Raji (cell line): Measurements from ENCODE around the gene COX6B1.

Source experiments
- POLR2A ChIP-seq: IDR thresholded peaks from 2 replicates; pipeline ENCODE4 v1.6.1; 2011; ENCODE audit warnings: low read depth, low read length, control low read depth; ENCODE audit not compliant: insufficient read depth

COX6B1 gene, protein sequence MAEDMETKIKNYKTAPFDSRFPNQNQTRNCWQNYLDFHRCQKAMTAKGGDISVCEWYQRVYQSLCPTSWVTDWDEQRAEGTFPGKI

DNA sequence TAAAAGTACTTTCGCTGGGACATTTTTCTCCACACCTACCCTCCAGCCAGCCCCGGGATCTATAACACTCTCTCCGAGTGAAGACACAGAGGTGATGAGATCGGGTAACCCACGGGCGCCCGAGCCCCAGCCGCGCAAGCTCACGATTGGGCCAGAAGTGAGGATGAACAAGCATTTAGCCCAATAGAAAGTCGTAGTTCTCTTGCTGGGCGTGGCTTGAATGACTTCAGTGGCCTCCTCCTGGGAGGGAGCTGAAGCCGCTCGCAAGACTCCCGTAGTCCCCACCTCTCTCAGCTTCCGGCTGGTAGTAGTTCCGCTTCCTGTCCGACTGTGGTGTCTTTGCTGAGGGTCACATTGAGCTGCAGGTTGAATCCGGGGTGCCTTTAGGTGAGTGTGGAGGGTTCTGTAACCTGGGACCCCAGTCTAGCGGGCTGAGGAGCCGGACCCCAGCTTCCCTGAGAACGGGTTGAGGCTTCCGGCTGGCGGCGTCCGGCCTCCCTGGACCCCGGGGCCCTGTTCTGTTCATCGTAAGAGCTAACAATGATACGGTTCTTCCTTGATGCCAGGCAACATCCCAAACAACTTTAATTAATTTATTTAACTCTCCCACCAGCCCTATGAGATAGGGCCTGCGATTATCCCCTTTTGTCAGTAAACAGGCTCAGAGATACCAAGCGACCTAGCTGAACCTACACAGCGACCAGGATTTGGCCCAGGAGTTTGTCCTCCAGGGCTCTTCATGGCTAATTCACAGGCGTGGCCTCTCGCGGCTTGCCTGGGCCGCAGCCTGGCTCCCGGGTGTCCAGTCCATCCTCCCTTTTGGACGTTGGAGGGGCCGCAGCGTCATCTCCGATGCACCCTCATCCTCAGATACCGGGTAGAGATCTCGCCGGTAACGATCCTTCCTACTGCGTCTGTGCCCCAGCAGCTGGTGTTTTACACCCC lies at the start of gene COX6B1:
Gene COX6B1 (plus strand): TSS at position 307 of the 945 bp plus-strand sequence. CDS start 2,921 bp downstream, outside the sequence.
- peak; percentile 94 for TF ChIP-seq POLR2A

DNA sequence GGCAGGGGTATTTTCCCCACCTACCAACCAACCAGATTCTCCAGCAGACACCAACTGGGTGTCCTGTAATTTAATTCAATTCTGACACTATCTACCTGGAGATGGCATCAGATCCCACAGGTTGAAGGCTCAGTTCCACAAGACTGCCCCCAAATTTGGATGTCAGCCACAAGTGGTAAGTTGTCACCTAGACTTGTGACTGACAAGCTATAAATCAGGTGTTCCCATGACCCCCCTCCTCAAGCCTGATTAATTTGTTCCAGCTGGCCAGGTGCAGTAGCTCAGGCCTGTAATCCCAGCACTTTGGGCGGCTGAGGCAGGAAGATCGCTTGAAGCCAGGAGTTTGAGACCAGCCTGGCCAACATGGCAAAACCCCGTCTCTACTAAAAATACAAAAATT lies 46.2 kb upstream of the COX6B1 start:
- no peak for TF ChIP-seq POLR2A

DNA sequence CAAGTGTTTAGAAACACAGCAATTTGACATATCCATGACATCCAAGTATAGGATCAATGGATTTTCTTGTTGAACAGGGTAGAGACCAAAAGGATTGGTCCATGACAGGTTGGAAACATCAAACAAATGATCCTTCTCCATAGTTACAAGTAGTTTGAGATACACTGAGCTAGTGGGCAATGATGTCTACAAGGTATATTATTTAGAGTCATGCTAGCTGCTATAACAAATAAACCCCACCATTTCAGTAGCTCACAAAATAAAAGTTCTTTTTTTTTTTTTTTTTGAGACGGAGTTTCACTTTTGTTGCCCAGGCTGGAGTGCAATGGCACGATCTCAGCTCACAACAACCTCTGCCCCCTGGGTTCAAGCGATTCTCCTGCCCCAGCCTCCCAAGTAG lies 40.5 kb upstream of the COX6B1 start:
- no peak for TF ChIP-seq POLR2A

DNA sequence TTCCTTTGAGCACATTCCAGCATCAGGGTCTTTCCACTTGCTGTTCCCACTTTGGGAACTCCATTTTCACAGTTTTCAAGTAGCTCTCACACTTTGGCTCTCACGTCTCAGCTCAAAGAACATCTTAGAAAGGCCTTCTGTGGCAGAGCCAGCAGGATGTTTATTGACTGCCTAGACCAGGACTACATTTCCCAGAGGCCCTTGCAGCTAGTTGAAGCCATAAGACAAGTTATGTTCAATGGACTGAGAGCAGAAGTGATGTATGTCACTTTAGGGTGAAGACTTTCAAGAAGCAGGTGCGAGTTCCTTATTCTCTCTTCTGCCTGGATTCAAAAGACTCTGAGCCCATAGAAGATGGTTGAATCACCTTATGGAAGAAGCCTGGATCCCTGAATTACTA lies 39.9 kb upstream of the COX6B1 start:
- TF ChIP-seq POLR2A = no peak

DNA sequence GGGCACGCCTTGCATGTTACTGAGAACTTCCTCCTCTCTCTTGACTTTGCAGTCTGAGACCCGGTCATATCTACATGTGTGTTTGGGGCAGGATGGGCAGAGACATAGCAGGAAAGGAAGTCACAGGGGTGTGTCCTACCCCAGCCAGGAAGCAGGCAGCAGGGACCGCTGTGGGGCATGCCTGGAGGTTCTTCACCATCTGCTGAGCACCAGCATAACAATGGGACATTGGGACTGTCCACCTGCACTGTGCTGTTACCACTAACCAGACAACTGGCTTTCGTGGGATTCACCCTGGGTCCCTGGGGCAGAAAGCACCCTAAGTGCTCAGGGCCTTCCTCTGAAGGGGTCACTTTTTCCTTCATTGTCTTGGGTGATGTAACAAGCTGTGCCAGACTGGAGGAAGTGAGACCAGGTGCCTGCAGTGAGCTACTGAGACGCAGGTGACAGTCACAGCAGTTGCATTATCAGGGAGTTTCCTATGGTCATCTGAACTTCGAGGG lies 38.2 kb upstream of the COX6B1 start:
- peak; percentile 62 for TF ChIP-seq POLR2A

DNA sequence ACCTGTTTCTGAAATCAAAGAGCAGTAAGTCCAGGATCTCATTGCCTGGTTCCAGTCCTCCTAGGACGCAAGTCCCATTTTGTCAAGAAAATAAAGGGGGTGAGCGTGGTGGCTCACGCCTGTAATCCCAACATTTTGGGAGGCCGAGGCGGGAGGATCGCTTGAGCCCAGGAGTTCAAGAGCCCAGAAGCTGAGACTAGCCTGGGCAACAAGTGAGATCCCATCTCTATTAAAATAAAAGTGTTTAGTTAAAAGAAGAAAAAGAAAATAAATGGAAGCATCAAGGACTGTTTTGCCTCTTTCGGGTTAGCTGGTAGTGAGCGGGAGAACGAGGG lies 35.9 kb upstream of the COX6B1 start:
- no peak for TF ChIP-seq POLR2A

DNA sequence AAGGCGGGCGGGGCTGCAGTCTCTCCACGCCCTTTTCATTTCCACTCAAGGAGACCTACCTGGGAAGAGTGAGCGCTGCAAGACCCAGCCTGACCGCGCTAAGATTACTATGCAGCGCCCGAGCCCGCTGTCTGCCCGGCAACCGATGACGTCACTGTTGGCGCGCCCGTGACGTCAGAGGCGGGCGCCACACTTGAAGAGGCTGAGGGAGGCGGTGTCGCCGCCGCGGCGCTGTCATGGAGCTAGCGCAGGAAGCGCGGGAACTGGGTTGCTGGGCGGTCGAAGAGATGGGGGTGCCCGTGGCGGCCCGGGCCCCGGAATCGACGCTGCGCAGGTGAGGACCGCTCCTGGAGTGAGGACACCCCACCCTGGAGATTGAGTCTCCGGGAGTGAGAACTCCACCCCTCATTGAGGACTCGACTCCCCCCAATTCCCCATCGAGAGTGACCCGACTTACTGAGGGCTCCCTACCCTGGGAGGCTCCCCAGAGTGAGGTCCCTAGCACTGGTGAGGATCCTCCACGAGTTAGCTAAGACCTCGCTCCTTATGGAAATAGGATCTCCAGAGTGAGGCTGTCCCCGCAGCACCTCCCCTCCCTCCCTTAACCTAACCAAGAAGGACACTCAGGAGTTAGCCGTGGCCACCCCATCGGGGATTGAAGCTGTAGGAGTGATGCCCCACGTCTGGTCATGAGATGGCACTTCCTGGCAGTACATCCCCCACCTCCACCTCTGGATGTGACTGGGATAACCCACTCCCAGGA lies 35.4 kb upstream of the COX6B1 start, which contains the start of gene HAUS5:
Gene HAUS5 (plus strand): TSS at position 177 of the 763 bp plus-strand sequence. CDS start 60 bp downstream, at position 237.
- peak; percentile 87 for TF ChIP-seq POLR2A

DNA sequence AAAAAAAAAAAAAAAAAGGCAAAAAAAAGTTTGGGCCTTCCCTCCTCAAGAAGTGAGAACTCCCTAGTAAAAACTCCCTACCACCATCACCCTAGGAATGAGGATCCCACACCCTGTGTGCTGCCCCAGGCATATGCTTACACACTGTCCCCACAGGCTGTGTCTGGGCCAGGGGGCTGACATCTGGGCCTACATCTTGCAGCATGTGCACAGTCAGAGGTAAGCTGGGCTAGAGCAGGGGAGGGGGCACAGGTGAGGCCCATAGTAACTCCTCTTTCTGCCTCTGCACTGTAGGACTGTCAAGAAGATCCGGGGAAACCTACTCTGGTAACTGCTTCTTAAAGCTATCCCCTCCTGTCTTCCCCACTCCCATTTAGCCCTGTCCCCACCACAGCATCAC lies 34.5 kb upstream of the COX6B1 start:
- no peak for TF ChIP-seq POLR2A

DNA sequence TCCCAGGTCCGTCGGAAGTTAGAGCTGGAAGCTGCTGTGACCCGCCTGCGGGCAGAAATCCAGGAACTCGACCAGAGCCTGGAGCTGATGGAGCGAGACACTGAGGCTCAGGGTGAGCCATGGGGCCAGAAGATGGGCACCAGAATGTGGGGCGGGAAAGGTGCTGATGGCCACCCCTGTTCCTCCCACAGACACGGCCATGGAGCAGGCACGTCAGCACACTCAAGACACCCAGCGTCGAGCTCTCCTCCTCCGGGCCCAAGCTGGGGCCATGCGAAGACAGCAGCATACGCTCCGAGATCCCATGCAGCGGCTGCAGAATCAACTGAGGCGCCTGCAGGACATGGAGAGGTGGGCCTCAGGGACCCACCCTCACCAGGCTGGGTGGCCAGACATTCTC lies 33.1 kb upstream of the COX6B1 start:
- TF ChIP-seq POLR2A = no peak

DNA sequence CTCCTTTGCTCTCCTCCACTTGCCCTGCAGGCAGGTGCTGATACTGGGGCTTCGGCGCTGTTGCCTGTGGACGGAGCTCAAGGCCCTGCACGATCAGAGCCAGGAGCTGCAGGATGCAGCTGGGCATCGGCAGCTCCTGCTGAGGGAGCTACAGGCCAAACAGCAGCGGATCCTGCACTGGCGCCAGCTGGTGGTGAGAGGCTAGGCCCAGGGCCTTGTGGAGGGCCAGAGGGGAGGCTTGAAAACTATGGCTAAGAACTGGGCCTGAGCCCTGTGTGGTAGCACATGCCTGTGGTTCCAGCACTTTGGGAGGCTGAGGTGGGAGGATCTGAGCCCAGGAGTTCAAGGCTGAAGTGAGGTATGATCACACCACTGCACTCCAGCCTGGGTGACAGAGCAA lies 29.3 kb upstream of the COX6B1 start:
- no peak for TF ChIP-seq POLR2A

DNA sequence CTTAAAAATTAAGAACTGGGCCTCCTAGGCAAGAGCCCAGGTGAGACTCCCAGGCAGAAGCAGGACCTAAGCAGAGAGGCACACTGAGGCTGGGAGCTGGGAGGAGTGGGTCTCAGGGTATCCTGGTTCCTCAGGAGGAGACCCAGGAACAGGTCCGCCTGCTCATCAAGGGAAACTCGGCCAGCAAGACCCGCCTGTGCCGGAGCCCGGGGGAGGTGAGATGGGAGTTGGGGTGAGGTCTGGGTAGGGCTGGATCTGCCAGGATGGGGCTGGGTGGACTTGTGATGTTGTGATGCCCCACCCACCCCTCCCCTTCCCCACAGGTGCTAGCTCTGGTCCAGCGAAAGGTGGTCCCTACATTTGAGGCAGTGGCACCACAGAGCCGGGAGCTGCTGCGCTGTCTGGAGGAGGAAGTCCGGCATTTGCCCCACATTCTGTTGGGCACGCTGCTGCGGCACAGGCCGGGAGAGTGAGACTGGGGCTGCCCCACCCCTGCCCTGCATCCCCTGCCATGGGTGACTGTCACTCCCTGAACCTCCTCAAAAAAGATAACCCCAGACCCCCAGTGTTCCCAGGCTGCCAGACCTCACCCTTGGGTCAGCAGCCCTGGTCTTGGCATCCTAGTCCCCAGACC lies 28.7 kb upstream of the COX6B1 start:
- no peak for TF ChIP-seq POLR2A

DNA sequence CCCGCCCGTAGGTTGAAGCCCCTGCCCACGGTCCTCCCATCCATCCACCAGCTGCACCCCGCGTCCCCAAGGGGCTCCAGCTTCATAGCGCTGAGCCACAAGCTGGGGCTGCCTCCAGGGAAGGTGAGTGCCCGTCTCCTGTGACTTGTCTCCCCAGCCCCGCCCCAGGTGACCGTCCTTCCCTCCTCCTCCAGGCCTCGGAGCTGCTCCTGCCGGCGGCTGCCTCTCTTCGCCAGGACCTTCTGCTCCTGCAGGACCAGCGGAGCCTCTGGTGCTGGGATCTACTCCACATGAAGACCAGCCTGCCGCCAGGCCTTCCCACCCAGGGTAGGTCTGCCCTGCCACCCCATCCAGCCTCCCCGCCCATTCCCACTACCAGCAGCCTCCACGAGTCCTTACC lies 28.1 kb upstream of the COX6B1 start:
- no peak for TF ChIP-seq POLR2A

DNA sequence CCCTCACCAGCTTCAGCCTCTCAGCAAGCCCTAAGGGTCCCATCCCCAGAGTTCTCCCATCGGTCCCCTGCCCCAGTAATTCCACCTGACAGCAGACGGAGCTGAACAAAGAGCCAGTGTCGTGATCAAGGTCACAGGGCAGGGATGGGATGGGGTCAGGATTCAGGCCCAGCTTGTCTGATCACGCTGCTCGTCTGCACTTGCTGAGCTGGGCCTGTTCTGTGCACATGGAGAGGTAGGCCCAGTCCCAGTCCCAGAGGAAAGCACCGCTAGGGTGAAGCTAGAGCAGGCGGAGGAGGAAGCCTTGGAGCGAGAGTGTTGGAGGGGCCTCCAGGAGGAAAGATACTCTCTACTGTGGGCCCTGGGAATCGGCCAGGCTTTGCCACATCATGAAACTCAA lies 26.4 kb upstream of the COX6B1 start:
- TF ChIP-seq POLR2A = no peak

DNA sequence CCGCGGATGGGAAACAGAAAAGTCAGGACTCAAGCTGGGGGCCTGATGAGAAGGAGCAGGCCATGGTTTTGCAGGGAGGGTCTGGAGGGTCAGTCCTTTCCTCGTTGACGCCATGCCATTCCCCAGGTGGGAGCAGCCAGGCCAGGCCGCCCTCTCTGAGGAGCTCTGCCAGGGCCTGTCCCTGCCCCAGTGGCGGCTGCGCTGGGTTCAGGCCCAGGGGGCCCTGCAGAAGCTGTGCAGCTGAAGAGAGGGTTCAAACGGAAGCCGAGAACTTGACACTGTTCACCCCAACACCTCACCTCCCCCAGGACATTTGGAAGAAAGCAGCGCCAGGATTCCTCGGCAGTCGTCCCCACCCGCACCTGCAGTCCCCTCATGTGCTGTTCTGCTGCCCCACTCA lies 25.4 kb upstream of the COX6B1 start:
- no peak for TF ChIP-seq POLR2A

DNA sequence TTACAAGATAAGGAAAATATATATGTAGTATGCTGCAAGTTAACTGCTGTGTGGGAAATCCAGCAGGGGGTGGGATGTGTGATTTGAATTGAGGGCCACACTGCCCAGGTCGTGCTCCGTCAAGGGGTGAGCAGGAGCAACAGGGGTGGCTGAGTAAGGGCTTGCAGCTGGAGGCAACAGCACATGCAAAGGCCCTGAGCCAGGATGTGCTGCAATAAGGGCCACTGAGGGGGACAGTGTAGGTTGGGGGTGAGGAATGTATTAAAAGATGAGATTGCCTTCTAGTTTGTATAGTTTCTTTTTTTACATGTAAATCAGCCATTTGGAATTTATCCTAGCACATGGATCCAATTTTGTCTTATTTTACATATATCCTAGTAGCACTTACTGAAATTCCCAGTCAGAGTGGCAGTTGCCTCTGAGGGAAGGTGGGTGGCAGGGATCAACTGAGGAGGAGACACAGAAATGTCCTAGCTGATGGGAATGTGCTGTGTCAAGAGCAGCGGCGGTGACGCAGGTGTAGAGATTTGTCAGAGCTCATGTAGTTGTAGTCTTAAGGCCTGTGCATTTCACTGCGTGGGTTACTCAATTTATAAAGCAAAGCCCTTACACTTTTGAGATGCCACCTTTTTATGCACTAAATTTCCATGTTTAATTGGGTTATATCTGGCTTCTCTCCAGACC lies 24.7 kb upstream of the COX6B1 start:
- no peak for TF ChIP-seq POLR2A

DNA sequence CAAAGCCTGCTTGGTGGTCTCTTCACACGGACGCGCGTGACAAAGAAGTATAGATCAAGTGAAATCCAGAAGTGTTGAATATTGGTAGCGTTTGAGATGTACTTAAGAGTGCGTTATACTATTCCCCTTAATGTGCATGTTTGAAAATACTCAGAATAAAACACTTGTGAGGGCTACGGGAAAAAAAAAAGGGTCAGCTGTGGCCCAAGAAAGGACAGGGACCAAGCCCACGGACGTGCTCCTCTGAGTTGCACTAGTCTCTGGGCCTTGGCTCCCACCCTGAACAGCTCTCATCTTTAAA lies 19.9 kb upstream of the COX6B1 start:
- TF ChIP-seq POLR2A = no peak
